ENCODE results near the gene OR5V1. TPM values are rescaled to one million over a fixed set of nuclear protein-coding genes. Genes with fewer than 3 reads are reported as not detected.
"Not testable (repeated sequence)": the region's sequence is repeated elsewhere in the genome, so short reads cannot be mapped to it uniquely, and the experiment has no call there.

The OR5V1 gene
- not detected in 2 replicates for total RNA-seq

- intact Hi-C loops (cut with micrococcal nuclease) = no loop called here
These were observed at the start of gene OR5V1 for GRCh38 chr6:29368765-29369164. OR5V1 (minus strand) TSS chr6:29368865; CDS start chr6:29356195, 12,670 bp downstream.

GRCh38 chr6:29414588-29414987, 45.9 kb upstream of the OR5V1 start, which contains the start of gene OR12D1:
OR12D1 (plus strand) TSS chr6:29414928.
- intact Hi-C loops (cut with micrococcal nuclease) = no loop called here

- intact Hi-C loops (cut with micrococcal nuclease) = no loop called here
These were observed 35.1 kb upstream of the OR5V1 start for GRCh38 chr6:29403801-29404200.

GRCh38 chr6:29399525-29399924, 30.9 kb upstream of the OR5V1 start:
- intact Hi-C loops (cut with micrococcal nuclease) = no loop called here

- intact Hi-C loops (cut with micrococcal nuclease) = no loop called here
These were observed 26.7 kb upstream of the OR5V1 start, which contains the start of gene OR12D2 for GRCh38 chr6:29395331-29395730. OR12D2 (plus strand) TSS chr6:29395631; CDS start chr6:29396700, 1,069 bp downstream.

- intact Hi-C loops (cut with micrococcal nuclease) = no loop called here
These were observed 19.9 kb upstream of the OR5V1 start for GRCh38 chr6:29388533-29388932.

GRCh38 chr6:29376003-29376402, 7.3 kb upstream of the OR5V1 start:
- intact Hi-C loops (cut with micrococcal nuclease) = no loop called here

- intact Hi-C loops (cut with micrococcal nuclease) = no loop called here
These were observed 6.5 kb upstream of the OR5V1 start, which contains the start of gene OR12D3 for GRCh38 chr6:29375191-29375590. OR12D3 (minus strand) TSS chr6:29375291; CDS start chr6:29375287, 4 bp downstream.

GRCh38 chr6:29355603-29356002, 13.1 kb downstream of the OR5V1 start:
- intact Hi-C loops (cut with micrococcal nuclease) = no loop called here

- intact Hi-C loops (cut with micrococcal nuclease) = no loop called here
These were observed 13.7 kb downstream of the OR5V1 start for GRCh38 chr6:29354980-29355379.

- intact Hi-C loops (cut with micrococcal nuclease) = not testable (repeated sequence)
These were observed 19.3 kb downstream of the OR5V1 start for GRCh38 chr6:29349348-29349747.

GRCh38 chr6:29345380-29345779, 23.3 kb downstream of the OR5V1 start:
- intact Hi-C loops (cut with micrococcal nuclease) = no loop called here

GRCh38 chr6:29336269-29336668, 32.4 kb downstream of the OR5V1 start:
- intact Hi-C loops (cut with micrococcal nuclease) = no loop called here

- intact Hi-C loops (cut with micrococcal nuclease) = no loop called here
These were observed 36.0 kb downstream of the OR5V1 start for GRCh38 chr6:29332676-29333075.

GRCh38 chr6:29325777-29326176, 42.9 kb downstream of the OR5V1 start:
- intact Hi-C loops (cut with micrococcal nuclease) = no loop called here

GRCh38 chr6:29323332-29323731, 45.3 kb downstream of the OR5V1 start:
- intact Hi-C loops (cut with micrococcal nuclease) = not testable (repeated sequence)

- intact Hi-C loops (cut with micrococcal nuclease) = no loop called here
These were observed 48.7 kb downstream of the OR5V1 start for GRCh38 chr6:29319931-29320330.

Other genes starting within 250 kb of the OR5V1 start
- gene OR2J2, start 198.0 kb downstream of the OR5V1 start, total RNA-seq = not detected in 2 replicates
- not detected in 2 replicates for gene OR14J1, start 67.2 kb downstream of the OR5V1 start, total RNA-seq
- not detected in 2 replicates for gene OR12D3, start 6.4 kb upstream of the OR5V1 start, total RNA-seq
- not detected in 2 replicates for gene OR12D2, start 26.8 kb upstream of the OR5V1 start, total RNA-seq
- not detected in 2 replicates for gene OR12D1, start 46.1 kb upstream of the OR5V1 start, total RNA-seq
- not detected in 2 replicates for gene OR10C1, start 70.4 kb upstream of the OR5V1 start, total RNA-seq
- gene OR11A1, start 88.2 kb upstream of the OR5V1 start, total RNA-seq = not detected in 2 replicates
- gene OR2H1, start 88.3 kb upstream of the OR5V1 start, total RNA-seq = not detected in 2 replicates
- gene MAS1L, start 119.1 kb upstream of the OR5V1 start, total RNA-seq = not detected in 2 replicates
- gene UBD, start 190.9 kb upstream of the OR5V1 start, total RNA-seq = 3.2 and 4.4 TPM in 2 replicates
- not detected in 2 replicates for gene OR2H2, start 216.3 kb upstream of the OR5V1 start, total RNA-seq